Amygdala (tissue), 56 donors: Measurements from ENCODE around the gene MBD3L4.
"Not testable (repeated sequence)": the region's sequence is repeated elsewhere in the genome, so short reads cannot be mapped to it uniquely, and the experiment has no call there.

Experiments
- DNase-seq, 56 donors: peaks; one replicate each; lab custom pipeline; 2025; lab: John Stamatoyannopoulos, UW

MBD3L4 gene

GRCh38 chr19:7051421-7051820, 11.4 kb upstream of the MBD3L4 start:
- not testable (repeated sequence) for DNase-seq

GRCh38 chr19:7049021-7049420, 9.0 kb upstream of the MBD3L4 start, which contains the start of gene MBD3L2:
MBD3L2 (plus strand) TSS chr19:7049321; CDS start chr19:7049374, 53 bp downstream.
- not testable (repeated sequence) for DNase-seq

- not testable (repeated sequence) for DNase-seq
Measured at GRCh38 chr19:7041563-7041962, 1.6 kb upstream of the MBD3L4 start.

- not testable (repeated sequence) for DNase-seq
Measured at GRCh38 chr19:7030278-7030677, 9.7 kb downstream of the MBD3L4 start, which contains the start of gene MBD3L5. MBD3L5 (plus strand) TSS chr19:7030578; CDS start chr19:7030612, 34 bp downstream.

GRCh38 chr19:7028790-7029189, 11.2 kb downstream of the MBD3L4 start:
- DNase-seq = not testable (repeated sequence)

- DNase-seq = not testable (repeated sequence)
Measured at GRCh38 chr19:7021331-7021730, 18.6 kb downstream of the MBD3L4 start, which contains the start of gene MBD3L2B. MBD3L2B (minus strand) TSS chr19:7021431; CDS start chr19:7021397, 34 bp downstream.

- no peak for DNase-seq
Measured at GRCh38 chr19:7018828-7019227, 21.2 kb downstream of the MBD3L4 start.

- no peak for DNase-seq
Measured at GRCh38 chr19:7013678-7014077, 26.3 kb downstream of the MBD3L4 start.

- DNase-seq = no peak
Measured at GRCh38 chr19:7010722-7011593, 29.0 kb downstream of the MBD3L4 start.

- no peak for DNase-seq
Measured at GRCh38 chr19:7007859-7008258, 32.1 kb downstream of the MBD3L4 start.

- DNase-seq = no peak
Measured at GRCh38 chr19:7006135-7006704, 33.8 kb downstream of the MBD3L4 start.

- DNase-seq = peak in 1 of 56 donors; percentile 7
Measured at GRCh38 chr19:7004313-7004931, 35.6 kb downstream of the MBD3L4 start.

- DNase-seq = no peak
Measured at GRCh38 chr19:7000816-7001215, 39.2 kb downstream of the MBD3L4 start.

GRCh38 chr19:7000333-7000732, 39.6 kb downstream of the MBD3L4 start:
- DNase-seq = peak in 1 of 56 donors; percentile 10

GRCh38 chr19:6999933-7000332, 40.0 kb downstream of the MBD3L4 start:
- no peak for DNase-seq

GRCh38 chr19:6997679-6998445, 42.1 kb downstream of the MBD3L4 start:
- no peak for DNase-seq

GRCh38 chr19:6996810-6997209, 43.2 kb downstream of the MBD3L4 start:
- DNase-seq = no peak

GRCh38 chr19:6995054-6995453, 44.9 kb downstream of the MBD3L4 start:
- DNase-seq = no peak

GRCh38 chr19:6988257-6988656, 51.7 kb downstream of the MBD3L4 start:
- no peak for DNase-seq

- no peak for DNase-seq
Measured at GRCh38 chr19:6987850-6988249, 52.1 kb downstream of the MBD3L4 start.
